IPS-18a (cell line): ENCODE data around the gene LUZP1.

ENCODE experiments used
- H3K27ac ChIP-seq: one replicate; pipeline ENCODE4 v1.5.1; 2013; ENCODE audit warnings: low read length
- H3K27me3 ChIP-seq: one replicate; pipeline ENCODE4 v1.6.1; 2013; ENCODE audit warnings: mild to moderate bottlenecking, low read length; ENCODE audit not compliant: control insufficient read depth, insufficient read depth
- H3K36me3 ChIP-seq: one replicate; pipeline ENCODE4 v1.6.1; 2013; ENCODE audit warnings: low read depth, low read length; ENCODE audit not compliant: control insufficient read depth
- H3K4me1 ChIP-seq: one replicate; pipeline ENCODE4 v1.6.1; 2013; ENCODE audit warnings: low read depth, low read length; ENCODE audit not compliant: control insufficient read depth
- H3K4me3 ChIP-seq: one replicate; pipeline ENCODE4 v1.5.1; 2013; ENCODE audit warnings: low read length
- H3K9ac ChIP-seq: one replicate; pipeline ENCODE4 v1.6.1; 2013; ENCODE audit warnings: mild to moderate bottlenecking, low read length, moderate library complexity
- H3K9me3 ChIP-seq: one replicate; pipeline ENCODE4 v1.6.1; 2013; ENCODE audit warnings: low read depth, low read length; ENCODE audit not compliant: control insufficient read depth

The LUZP1 gene

GRCh38 chr1:23168445-23169194 is at the start of gene LUZP1:
LUZP1 (minus strand) TSS chr1:23168856.
- Histone ChIP-seq H3K36me3 (no peaks in the 10 kb centered on the region), H3K27ac (no peak within 1 kb of the TSS), H3K9ac (peak within 1 kb of the TSS; percentile 84), H3K4me3 (peak within 1 kb of the TSS; percentile 89), H3K27me3 (no peaks in the 10 kb centered on the region), H3K4me1 (peaks cover 6% of the 10 kb centered on the region), H3K9me3 (no peaks in the 10 kb centered on the region)

- H3K4me1 ChIP-seq = peaks cover 10% of the 10 kb centered on the region
- peak within 1 kb of the TSS; percentile 61 for H3K4me3 ChIP-seq
- H3K36me3 ChIP-seq = no peaks in the 10 kb centered on the region
- peak within 1 kb of the TSS; percentile 30 for H3K9ac ChIP-seq
- peaks cover 22% of the 10 kb centered on the region for H3K27me3 ChIP-seq
- H3K9me3 ChIP-seq = no peaks in the 10 kb centered on the region
- no peak within 1 kb of the TSS for H3K27ac ChIP-seq
These were observed 48.9 kb upstream of the LUZP1 start, which contains the start of gene HTR1D for GRCh38 chr1:23217421-23218115. HTR1D (minus strand) TSS chr1:23217502; CDS start chr1:23194219, 23,283 bp downstream.

GRCh38 chr1:23216771-23217420 is 48.2 kb upstream of the LUZP1 start:
- Histone ChIP-seq H3K36me3 (no peaks in the 10 kb centered on the region), H3K27me3 (peaks cover 22% of the 10 kb centered on the region), H3K9me3 (no peaks in the 10 kb centered on the region), H3K27ac (no peak overlapping the region), H3K9ac (peak overlapping the region; percentile 30), H3K4me1 (peaks cover 10% of the 10 kb centered on the region), H3K4me3 (peak overlapping the region; percentile 61)

- H3K9ac ChIP-seq = peak overlapping the region; percentile 30
- H3K36me3 ChIP-seq = no peaks in the 10 kb centered on the region
- peaks cover 22% of the 10 kb centered on the region for H3K27me3 ChIP-seq
- no peak overlapping the region for H3K27ac ChIP-seq
- peaks cover 10% of the 10 kb centered on the region for H3K4me1 ChIP-seq
- peak overlapping the region; percentile 61 for H3K4me3 ChIP-seq
- no peaks in the 10 kb centered on the region for H3K9me3 ChIP-seq
These were observed 47.2 kb upstream of the LUZP1 start for GRCh38 chr1:23215751-23216449.

GRCh38 chr1:23215291-23215690 is 46.6 kb upstream of the LUZP1 start:
- Histone ChIP-seq H3K4me3 (no peak overlapping the region), H3K27me3 (peaks cover 22% of the 10 kb centered on the region), H3K27ac (no peak overlapping the region), H3K9me3 (no peaks in the 10 kb centered on the region), H3K36me3 (no peaks in the 10 kb centered on the region), H3K9ac (no peak overlapping the region), H3K4me1 (peaks cover 10% of the 10 kb centered on the region)

- peaks cover 10% of the 10 kb centered on the region for H3K4me1 ChIP-seq
- H3K9me3 ChIP-seq = no peaks in the 10 kb centered on the region
- H3K27ac ChIP-seq = no peak overlapping the region
- H3K4me3 ChIP-seq = no peak overlapping the region
- H3K27me3 ChIP-seq = peaks cover 22% of the 10 kb centered on the region
- H3K9ac ChIP-seq = no peak overlapping the region
- no peaks in the 10 kb centered on the region for H3K36me3 ChIP-seq
These were observed 46.0 kb upstream of the LUZP1 start for GRCh38 chr1:23214640-23215039.

GRCh38 chr1:23211955-23212354 is 43.3 kb upstream of the LUZP1 start:
- Histone ChIP-seq H3K4me3 (no peak overlapping the region), H3K4me1 (peaks cover 10% of the 10 kb centered on the region), H3K27ac (no peak overlapping the region), H3K36me3 (no peaks in the 10 kb centered on the region), H3K9me3 (no peaks in the 10 kb centered on the region), H3K9ac (no peak overlapping the region), H3K27me3 (peaks cover 6% of the 10 kb centered on the region)

GRCh38 chr1:23210963-23211362 is 42.3 kb upstream of the LUZP1 start:
- no peak overlapping the region for H3K27ac ChIP-seq
- no peak overlapping the region for H3K9ac ChIP-seq
- H3K4me3 ChIP-seq = no peak overlapping the region
- no peaks in the 10 kb centered on the region for H3K9me3 ChIP-seq
- H3K4me1 ChIP-seq = peaks cover 3% of the 10 kb centered on the region
- H3K27me3 ChIP-seq = no peaks in the 10 kb centered on the region
- H3K36me3 ChIP-seq = no peaks in the 10 kb centered on the region

- no peak overlapping the region for H3K27ac ChIP-seq
- H3K4me3 ChIP-seq = no peak overlapping the region
- no peak overlapping the region for H3K9ac ChIP-seq
- H3K9me3 ChIP-seq = no peaks in the 10 kb centered on the region
- no peaks in the 10 kb centered on the region for H3K36me3 ChIP-seq
- no peaks in the 10 kb centered on the region for H3K4me1 ChIP-seq
- H3K27me3 ChIP-seq = no peaks in the 10 kb centered on the region
These were observed 41.7 kb upstream of the LUZP1 start for GRCh38 chr1:23210351-23210785.

- Histone ChIP-seq H3K9ac (no peak overlapping the region), H3K9me3 (no peaks in the 10 kb centered on the region), H3K36me3 (no peaks in the 10 kb centered on the region), H3K4me1 (no peaks in the 10 kb centered on the region), H3K27me3 (no peaks in the 10 kb centered on the region), H3K4me3 (no peak overlapping the region), H3K27ac (no peak overlapping the region)
These were observed 41.1 kb upstream of the LUZP1 start for GRCh38 chr1:23209770-23210169.

- Histone ChIP-seq H3K9ac (no peak overlapping the region), H3K4me3 (no peak overlapping the region), H3K27ac (no peak overlapping the region), H3K27me3 (no peaks in the 10 kb centered on the region), H3K4me1 (no peaks in the 10 kb centered on the region), H3K36me3 (no peaks in the 10 kb centered on the region), H3K9me3 (no peaks in the 10 kb centered on the region)
These were observed 39.9 kb upstream of the LUZP1 start for GRCh38 chr1:23208527-23208926.
